ENCODE results near the gene EZH2. TPM values are rescaled to one million over a fixed set of nuclear protein-coding genes. Genes with fewer than 3 reads are reported as not detected.

The EZH2 gene
- total RNA-seq, 1 experiment from 2014 or later: 39.5 TPM

DNA sequence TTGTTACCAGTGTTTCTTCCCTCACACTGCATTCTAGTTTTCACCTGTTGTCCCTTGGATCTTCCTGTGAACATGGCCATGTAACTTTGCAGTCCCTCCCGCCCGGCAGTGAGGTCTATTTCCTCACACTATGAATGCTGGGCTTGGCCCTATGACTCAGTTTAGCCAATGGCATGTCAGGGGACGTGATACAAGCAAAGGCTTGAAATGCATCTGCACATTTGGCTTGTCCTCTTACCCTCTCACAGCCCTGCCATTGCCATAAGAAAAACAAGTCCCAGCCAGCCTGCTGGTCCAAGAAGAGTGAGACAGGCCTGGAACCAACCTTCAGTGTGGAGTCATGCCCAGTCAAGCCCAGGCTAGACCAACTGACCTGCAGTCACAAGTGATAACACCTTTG is 17.1 kb upstream of the EZH2 start:
- DNase-seq (ENCODE audit: low spot score): no peak

DNA sequence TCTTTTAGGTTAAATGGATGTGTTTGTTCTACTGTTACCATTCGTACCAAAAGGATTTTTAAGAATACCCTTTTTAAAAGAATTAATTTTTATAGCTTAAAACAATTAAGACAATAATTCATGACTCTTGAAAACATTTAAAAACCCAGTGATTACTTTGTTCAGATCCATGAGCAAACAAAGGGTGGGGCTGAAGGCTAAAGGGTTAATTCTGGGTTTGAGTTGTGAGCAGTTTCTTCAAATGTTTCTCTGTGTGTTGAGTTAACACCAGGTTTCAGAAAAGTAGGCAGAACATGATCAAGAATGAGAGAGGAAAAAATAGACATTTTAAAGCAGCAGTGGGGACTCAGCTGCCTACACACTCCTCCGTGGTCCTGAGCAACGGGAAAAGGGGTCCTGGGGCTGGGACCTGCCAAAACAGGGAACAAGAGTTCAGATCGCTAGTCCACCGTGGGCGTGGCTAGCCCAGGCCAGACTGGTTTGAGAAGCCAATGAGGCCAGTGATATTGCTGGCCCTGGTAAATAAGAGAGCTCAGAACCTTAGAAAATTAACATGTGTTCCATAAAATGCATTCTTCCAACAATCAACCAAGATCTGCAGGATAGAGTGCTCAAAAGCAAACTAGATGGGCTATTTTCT is 14.9 kb upstream of the EZH2 start:
- DNase-seq (ENCODE audit: low spot score): no peak

DNA sequence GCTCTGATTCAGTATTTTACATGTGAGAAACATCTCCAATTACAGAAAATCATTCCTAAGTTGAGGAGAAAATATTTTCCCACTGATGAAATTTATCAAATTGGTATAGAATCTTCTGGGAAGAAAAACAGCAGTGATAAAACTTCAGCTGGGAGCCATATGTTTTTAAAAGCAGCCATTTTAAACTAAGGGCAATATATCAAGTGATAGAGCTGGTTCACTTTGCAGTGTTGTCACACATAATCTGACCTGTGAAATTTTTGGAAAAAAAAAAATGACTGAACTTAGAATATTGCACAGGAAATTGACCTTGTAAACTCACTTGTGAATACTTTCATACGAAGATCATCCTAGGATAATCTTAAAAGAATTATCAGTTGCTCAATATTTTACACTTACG is 10.5 kb upstream of the EZH2 start:
- DNase-seq (ENCODE audit: low spot score): no peak

DNA sequence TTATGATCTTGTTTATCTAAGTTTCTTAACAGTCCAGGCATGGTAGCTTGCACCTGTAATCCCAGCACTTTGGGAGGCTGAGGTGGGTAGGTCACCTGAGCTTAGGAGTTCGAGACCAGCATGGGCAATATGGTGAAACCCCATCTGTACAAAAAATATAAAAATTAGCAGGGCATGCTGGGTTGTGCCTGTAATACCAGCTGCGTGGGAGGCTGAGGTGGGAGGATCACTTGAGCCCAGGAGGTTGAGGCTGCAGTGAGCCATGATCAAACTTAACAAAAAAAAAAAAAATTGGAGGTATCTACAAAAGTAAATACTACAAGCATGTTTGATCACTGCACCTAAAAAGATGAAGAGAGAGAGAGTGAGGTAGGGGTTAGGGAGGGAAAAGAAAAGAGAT is 9.0 kb upstream of the EZH2 start:
- no peak for DNase-seq (ENCODE audit: low spot score)

DNA sequence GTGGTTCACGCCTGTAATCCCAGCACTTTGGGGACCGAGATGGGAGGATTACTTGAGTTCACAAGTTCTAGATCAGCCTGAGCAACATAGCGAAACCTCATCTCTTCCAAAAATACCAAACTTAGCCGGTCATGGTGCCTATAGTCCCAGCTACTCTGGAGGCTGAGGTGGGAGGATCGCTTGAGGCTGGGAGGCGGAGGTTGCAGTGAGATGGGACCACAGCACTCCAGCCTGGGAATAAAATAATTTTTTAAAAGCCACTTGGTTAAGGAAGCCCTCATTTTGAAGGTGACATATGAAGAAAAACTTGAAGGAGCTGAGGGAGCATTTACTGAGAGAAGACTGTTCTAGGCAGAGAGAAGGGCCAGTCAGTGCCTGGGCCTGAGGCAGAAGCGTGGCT is 4.2 kb upstream of the EZH2 start:
- DNase-seq (ENCODE audit: low spot score): no peak

DNA sequence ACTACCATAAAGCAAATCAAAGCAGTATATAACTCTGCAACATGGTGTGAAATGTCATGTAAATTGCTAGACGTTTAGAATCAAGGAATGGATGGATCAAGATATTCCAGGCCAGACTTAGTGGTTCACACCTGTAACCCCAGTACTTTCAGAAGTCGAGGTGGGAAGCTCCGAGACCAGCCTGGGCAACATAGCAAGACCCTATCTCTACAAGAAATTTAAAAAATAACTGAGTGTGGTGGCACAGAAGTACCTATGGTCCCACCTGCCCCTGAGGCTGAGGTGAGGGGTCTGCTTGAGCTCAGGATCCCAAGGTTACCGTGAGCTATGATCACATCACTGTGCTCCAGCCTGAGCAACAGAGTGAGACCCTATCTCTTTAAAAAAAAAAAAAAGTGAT is 2.8 kb upstream of the EZH2 start:
- no peak for DNase-seq (ENCODE audit: low spot score)

DNA sequence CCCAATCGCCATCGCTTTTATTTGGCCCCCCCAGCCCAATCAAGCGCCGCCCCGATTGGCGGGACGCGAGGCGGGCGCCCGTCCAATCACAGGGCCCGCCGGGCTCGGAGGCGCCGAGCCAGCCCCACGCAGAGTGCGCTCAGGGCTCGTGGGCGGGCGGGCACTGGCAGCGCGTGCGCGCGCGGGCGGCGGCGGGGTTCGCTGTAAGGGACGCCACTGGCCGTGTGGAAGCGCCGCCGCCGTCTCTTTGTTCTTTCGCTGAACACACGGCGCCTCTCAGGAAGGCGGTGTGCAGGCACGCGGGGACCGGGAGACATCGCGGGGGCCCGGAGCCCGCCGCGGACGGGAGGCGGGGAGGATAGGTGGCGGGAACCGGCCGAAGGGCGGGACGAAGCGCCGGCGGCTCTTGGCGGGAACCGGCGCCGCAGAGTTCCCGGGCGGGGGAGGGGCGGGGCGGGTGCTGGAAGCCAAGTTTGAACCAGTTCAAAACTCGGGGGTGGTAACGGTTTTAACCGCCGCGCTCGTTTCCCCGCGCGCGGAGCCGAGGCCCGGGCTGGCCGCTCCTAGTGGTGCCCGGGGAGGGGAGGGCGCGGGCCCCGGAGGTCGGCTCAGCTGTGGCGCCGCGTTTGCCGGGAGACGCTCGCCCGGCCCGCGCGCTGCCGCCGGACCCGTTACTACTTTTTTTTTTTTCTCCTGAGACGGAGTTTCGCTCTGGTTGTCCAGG is 370 bp upstream of the EZH2 start:
- DNase-seq (ENCODE audit: low spot score): peak; percentile 74

DNA sequence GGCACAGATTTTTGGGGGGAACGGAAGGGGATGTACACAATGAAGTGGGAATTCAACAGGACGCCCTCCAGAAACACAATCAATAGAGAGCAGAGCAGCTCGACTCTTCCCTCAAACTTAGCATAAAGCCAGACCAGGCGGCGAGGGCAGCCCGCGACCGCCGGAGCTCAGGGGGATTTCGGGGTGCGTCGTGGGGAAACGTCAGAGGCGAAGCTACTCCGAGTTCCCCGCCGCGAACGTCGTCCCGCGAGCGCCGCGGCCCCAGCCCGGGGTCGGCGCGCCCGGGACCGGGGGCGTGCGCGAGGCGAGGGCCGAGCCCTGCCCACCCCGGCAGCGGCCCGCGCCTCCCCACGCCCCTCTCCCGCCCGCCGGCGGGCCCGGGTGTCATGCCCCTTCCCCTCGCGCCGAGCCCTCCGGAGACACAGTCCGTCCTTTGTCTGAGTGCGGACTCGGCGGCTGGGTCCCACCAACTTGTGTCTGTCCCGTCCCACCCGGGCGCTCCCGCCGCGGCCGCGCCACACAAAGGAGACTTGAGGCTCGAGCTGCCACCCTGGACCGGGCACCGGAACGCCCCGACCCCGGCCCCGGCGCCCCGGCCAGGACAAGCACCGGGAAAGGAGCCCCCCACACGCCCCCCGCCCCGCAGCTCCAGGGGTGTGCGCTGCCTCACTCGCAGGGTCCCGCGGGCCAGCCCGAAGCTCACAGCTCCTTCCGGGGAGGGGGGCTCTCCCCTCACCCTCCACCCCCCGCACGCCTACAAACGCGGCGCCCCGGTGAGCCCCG is 634 bp downstream of the EZH2 start:
- no peak for DNase-seq (ENCODE audit: low spot score)

DNA sequence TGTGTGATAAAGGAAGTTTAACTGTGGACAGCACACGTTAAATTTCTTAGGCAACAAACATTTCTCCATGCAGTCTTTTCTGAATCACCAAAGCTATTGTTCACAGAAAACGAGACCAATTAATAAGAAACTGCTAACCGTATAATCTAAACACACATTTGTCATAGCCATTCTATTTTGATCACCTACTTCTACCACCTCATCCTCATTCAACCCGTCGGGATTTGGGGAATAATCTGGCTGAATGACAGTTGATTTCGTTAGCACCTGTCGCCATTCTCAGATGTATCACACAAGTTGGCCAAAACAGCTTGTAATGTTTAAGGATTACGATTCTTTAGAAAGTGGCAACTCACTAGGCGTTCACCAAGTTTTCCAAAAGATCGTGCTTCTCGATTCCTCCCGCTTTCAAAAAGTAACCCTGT is 1.2 kb downstream of the EZH2 start:
- peak; percentile 9 for DNase-seq (ENCODE audit: low spot score)

DNA sequence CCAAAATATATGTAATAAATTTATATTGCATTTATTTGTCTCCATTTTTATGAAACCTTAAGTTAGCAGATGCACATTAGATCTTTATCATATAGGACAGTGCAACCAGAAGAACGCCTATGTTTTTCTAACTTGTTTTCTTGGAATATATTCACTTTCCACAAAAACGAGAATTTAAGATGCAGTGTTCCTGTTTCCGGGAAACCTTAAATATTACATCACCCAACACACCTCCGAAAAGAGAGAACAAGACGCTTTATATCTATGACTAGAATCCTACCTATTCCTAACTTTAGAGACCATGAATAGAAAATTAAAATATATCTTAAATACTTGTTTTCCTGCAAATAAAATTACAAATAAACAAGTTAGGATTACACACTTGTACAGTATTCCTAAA is 1.9 kb downstream of the EZH2 start:
- no peak for DNase-seq (ENCODE audit: low spot score)

DNA sequence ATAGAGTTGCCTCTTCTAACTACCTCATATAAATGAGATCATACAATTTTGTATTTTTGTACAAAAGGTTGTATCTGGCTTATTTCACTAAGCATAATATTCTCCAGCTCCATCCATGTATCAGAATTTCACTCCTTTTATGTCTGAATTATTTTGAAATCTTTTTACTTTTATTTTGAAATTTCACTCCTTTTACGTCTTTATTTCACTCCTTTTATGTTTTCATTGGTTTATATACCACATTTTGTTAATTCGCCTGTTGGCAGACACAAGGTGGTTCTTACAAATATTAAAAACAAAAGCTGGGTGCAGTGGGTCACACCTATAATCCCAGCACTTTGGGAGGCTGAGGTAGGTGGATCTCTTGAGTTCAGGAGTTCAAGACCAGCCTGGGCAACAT is 5.8 kb downstream of the EZH2 start:
- DNase-seq (ENCODE audit: low spot score): no peak

DNA sequence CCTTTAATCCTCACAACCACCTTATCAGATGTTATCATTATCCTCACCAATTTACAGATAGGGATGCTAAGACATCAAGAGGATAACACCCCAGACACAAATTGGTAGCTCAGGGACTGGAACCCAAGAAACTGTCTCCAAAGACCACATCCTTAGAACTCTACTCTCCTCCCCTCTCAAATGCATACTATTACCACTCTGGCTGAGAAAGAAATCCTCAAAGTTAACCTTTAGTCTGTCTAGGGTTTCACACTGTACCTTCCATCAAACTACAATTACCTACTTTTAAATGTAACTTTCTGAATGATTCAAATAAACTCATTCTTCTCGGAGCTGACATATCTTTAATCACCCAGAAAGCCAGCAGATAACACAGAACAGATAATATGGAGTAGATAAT is 6.6 kb downstream of the EZH2 start:
- DNase-seq (ENCODE audit: low spot score): no peak

DNA sequence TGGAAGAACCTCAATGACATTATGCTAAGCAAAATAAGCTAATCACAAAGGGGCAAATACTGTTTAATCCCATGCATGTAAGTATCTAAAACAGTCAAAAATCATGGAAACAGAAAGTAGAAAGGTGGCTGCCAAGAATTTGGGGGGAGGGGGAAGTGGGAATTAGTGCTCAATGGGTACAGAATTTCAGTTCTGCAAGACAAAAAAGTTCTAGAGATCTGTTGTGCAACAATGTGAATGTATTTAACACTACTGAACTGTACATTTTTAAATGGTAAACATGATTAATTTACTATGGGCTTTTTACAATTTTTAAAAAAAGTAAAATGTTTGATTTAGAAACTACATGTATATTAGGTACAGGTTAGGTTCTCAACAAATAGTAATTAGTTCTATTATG is 11.9 kb downstream of the EZH2 start:
- no peak for DNase-seq (ENCODE audit: low spot score)

DNA sequence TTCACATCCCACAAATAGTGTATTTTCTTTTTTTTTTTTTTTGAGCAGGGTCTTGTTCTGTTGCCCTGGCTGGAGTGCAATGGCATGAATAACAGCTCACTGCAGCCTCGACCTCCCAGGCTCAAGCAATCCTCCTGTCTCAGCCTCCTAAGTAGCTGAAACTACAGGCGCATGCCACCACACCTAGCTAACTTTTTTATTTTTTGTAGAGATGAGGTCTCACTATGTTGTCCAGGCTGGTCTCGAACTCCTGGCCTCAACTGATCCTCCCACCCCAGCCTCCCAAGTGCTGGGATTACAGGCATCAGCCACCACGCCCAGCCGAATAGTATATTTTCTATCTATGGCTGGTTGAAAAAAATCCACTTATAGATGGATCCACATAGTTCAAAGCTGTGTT is 12.5 kb downstream of the EZH2 start:
- DNase-seq (ENCODE audit: low spot score): no peak

DNA sequence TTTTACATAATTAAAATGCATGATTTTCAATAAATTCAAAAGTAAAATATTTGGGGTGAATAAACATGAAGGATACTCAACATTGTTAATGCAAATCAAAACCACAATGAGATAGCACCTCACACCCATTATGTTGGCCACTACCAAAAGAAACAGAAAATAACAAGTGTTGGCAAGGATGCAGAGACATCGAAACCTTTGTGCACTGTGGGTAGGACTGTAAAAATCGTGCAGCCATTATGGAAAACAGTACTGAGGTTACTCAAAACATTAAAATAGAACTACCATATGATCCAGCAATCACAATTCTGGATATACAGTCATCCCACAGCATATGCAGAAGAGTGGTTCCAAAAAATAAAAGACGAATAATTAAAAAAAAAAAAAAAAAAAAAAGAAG is 13.1 kb downstream of the EZH2 start:
- no peak for DNase-seq (ENCODE audit: low spot score)

DNA sequence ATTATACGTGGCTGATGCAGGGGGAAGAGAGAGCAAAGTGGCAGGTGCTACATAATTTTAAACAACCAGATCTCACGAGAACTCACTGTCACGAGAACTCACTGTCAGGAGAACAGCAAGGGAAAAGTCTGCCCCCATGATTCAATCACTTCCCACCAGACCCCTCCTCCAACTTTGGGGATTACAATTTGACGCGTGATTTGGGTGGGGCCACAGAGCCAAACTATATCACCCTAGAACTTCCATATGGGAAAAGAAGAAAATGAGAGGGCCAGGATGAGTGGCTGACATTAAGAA is 15.8 kb downstream of the EZH2 start:
- DNase-seq (ENCODE audit: low spot score): no peak

DNA sequence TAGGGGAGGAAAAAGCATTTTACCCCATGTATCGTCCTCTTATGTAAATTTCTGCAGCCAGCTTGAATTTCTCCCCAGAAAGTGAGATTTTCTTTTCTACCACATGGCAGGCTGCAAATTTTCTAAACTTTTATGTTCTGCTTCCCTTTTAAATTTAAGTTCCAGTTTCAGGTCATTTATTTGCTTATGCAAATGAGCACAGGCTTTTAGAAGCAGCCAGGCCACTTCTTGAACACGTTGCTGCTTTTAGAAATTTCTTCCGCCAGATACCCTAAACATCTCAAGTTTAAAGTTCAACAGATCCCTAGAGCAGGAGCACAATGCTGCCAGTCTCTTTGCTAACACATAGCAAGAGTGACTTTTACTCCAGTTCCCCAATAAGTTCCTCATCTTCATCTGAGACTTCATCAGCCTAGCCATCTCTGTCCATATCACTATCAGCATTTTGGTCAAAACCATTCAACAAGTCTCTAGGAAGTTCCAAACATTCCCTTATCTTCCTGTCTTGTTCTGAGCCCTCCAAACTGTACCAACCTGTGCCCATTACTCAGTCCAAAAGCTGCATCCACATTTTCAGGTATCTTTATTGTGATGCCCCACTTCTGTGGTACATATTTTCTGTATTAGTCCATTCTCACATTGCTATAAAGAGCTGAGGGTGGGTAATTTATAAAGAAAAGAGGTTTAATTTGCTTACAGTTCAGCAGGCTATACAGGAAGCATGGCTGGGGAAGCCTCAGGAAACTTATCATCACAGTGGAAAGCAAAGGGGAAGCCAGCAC is 16.3 kb downstream of the EZH2 start:
- no peak for DNase-seq (ENCODE audit: low spot score)

DNA sequence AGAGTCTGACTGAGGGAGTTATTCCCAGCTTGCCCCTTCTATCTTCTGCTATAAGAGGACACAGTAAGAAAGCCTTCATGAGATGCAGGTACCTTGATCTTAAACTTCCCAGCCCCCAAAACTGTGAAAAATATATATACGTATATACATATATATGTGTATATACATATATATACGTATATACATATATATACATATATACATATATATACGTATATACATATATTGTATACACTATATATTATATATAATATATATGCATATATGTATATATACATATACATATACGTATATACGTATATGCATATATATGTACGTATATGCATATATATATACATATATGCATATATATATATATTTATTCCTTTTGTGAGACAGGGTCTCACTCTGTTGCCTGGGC is 17.7 kb downstream of the EZH2 start:
- DNase-seq (ENCODE audit: low spot score): no peak

DNA sequence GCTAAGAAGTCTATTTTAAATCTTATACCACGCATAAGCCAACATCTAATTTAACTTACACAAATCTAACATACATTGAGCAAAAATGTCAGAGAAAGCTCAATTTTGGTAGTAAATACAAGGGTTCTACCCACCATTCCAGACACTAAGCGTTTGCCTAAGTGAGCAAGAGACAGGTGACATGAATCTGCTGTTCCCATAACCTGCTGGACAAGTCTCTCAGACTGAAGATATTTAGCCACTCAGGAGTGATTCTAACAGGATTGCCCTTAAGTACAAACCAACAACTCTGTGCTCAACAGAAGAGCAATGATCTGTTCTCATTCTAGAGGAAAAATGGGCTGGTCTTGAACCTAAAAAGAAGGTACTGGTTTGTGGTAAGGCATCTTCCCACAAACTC is 18.8 kb downstream of the EZH2 start:
- DNase-seq (ENCODE audit: low spot score): no peak

DNA sequence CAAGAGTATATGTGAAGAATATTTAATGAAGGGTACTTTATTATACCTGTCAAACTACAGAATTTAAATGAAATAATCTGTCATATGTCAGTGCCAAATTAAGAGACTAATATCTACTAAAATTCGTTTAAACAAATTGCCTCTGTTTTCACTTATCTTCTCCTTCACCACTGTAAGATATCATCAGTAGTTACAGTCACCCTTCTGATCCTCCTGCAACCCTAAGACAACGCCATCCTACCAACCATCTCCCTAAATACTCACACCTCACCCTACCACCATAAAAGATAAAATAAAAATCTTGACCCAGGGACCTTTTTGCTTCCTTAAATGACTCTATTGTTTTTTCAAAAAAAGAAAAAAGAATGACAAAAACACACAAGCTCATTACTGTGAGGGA is 20.8 kb downstream of the EZH2 start:
- DNase-seq (ENCODE audit: low spot score): no peak

DNA sequence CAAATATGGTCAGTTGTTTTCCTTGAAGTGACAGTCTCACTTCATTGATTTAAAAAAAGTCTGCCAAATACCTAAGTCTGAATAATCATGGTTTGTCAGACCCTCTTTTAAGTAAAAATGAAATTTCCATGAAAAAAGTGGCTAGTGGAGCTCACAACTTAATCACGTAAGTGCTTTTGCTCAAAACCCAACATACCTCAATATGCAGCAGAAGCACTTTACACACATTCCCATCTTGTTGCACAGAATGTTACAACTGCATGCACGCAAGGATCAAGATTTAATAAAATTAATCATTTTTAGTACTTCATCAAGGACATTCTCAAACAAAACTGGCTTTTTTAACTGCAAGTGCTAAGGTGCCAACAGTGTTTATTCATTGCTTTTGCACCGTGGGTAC is 21.6 kb downstream of the EZH2 start:
- no peak for DNase-seq (ENCODE audit: low spot score)

DNA sequence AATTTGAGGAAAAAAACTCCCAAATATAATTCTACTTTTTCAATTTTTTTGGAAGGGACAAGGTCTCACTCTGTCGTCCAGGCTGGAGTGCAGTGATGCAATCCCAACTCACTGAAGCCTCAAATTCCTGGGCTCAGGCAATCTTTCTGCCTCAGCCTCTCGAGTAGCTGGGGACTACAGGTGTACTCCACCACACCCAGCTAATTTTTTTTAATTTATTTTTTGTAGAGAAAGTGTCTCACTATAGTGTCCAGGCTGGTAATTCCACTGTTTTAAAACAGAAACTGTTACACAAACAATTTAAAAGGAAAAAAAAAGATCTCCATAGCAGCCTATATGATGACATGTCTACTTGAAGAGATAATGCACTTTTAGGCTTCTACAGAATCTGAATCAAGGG is 25.6 kb downstream of the EZH2 start:
- DNase-seq (ENCODE audit: low spot score): no peak

DNA sequence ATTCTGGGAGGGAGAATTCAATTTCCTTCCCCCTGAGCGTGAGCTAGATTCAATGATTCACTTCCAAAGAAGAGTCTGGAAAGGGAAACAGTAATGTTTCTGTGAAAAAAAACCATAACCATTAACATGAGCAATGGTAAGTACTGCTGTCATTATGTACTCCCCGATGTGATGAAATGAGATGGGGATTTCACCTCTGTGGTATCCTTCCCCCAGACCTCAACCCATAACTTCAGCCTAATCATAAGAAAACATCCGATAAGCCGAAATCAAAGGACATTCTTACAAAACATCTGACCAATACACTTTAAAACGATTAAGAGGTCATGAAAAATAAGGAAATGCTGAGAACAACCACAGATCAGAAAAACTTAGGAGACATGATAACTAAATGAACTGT is 27.2 kb downstream of the EZH2 start:
- no peak for DNase-seq (ENCODE audit: low spot score)

Data from A172 (cell line).